Measurements from ENCODE around the gene HSD11B2.

The HSD11B2 gene

DNA sequence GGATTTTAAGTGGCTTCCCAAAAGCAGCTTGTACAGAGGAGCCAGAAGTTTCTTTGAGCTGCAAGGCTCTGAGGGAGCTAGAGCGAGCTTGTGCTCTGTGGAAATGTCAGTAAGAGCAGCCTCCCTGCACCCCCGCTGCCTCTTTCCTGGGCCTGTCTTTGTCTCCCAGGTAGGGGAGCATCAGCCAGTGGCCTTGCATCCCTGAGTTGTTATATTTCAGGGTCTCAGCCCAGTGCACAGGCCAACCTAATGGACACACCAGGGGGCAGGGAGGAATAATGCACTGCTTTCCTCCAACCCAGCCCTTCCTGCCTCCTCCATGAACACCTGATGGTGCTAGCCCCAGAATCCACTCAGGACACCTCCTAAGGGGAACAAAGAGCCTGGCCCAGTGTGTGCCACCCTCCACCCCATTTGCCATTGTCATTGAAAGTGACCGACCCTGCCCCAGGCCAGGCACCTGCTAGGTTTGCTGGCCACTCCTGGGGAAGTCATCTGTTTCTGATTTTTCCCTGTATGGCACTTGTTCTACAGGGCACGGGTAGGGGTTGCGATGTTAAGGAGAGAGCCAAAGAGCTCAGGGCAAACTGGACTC is 44.0 kb upstream of the HSD11B2 start:
- no peak for TF ChIP-seq EZH2phosphoT487 (IDR thresholded peaks at IDR 0.05; ENCODE audit: borderline replicate concordance, low read length)
- TF ChIP-seq, protein P1, sequence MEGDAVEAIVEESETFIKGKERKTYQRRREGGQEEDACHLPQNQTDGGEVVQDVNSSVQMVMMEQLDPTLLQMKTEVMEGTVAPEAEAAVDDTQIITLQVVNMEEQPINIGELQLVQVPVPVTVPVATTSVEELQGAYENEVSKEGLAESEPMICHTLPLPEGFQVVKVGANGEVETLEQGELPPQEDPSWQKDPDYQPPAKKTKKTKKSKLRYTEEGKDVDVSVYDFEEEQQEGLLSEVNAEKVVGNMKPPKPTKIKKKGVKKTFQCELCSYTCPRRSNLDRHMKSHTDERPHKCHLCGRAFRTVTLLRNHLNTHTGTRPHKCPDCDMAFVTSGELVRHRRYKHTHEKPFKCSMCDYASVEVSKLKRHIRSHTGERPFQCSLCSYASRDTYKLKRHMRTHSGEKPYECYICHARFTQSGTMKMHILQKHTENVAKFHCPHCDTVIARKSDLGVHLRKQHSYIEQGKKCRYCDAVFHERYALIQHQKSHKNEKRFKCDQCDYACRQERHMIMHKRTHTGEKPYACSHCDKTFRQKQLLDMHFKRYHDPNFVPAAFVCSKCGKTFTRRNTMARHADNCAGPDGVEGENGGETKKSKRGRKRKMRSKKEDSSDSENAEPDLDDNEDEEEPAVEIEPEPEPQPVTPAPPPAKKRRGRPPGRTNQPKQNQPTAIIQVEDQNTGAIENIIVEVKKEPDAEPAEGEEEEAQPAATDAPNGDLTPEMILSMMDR (IDR thresholded peaks at IDR 0.05; ENCODE audit: low read depth, low read length, poor library complexity, severe bottlenecking): no peak
- H3K4me1 ChIP-seq (ENCODE audit: control insufficient read depth, low read length): no peaks in the 10 kb centered on the region
- no peaks in the 10 kb centered on the region for H3K36me3 ChIP-seq (ENCODE audit: control insufficient read depth, low read length)
- H3K9me3 ChIP-seq (ENCODE audit: control insufficient read depth, insufficient read depth, low read length): no peaks in the 10 kb centered on the region
- H3K4me2 ChIP-seq (ENCODE audit: low read length): no peak overlapping the region
- H3K4me3 ChIP-seq (ENCODE audit: low read length): no peak overlapping the region
- peaks cover 13% of the 10 kb centered on the region for H3K27me3 ChIP-seq (ENCODE audit: control insufficient read depth, low read length)
- H3K27ac ChIP-seq (ENCODE audit: low read depth, low read length): no peak overlapping the region
- H3K79me2 ChIP-seq (ENCODE audit: control insufficient read depth, low read length): no peaks in the 10 kb centered on the region
- H4K20me1 ChIP-seq (ENCODE audit: control insufficient read depth, insufficient read depth, low read depth, low read length): no peaks in the 10 kb centered on the region
- H3K9me2 ChIP-seq (replicated peaks; ENCODE audit: control insufficient read depth, low read length): no peaks in the 10 kb centered on the region
- H3F3A ChIP-seq (ENCODE audit: control insufficient read depth, insufficient read depth): no peaks in the 10 kb centered on the region

DNA sequence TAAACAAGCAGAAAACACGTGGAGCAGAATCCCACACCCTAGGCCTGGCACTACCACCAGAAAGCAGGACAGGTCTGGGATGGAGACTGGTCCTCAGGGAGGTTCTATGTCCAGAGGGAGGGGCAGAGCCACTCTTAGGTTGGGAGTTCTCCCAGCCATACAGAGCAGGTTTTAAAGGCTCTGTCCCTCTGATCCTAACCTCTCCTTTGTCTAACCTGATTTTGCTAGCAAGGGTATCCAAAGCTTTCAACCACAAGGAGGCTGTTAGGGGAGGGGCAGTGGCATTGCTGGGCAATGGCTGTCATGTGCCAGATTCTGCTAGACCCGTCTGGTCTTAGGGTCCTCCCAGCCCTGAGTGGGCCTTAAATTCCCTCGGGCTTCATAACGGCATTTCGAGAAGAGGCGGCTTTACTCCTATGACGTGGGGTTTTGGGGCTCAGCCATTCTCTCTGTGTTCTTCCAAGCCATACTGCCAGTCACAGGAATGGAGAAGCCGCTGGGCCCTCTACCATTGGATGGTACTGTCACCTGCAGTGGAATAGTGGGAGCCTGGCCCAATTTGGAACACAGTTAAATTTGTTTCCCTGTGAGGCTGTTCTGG is 43.3 kb upstream of the HSD11B2 start:
- Histone ChIP-seq H3K27ac (ENCODE audit: low read depth, low read length) (no peak overlapping the region), H3K27me3 (ENCODE audit: control insufficient read depth, low read length) (peaks cover 13% of the 10 kb centered on the region), H3F3A (ENCODE audit: control insufficient read depth, insufficient read depth) (no peaks in the 10 kb centered on the region), H4K20me1 (ENCODE audit: control insufficient read depth, insufficient read depth, low read depth, low read length) (no peaks in the 10 kb centered on the region), H3K36me3 (ENCODE audit: control insufficient read depth, low read length) (no peaks in the 10 kb centered on the region), H3K4me3 (ENCODE audit: low read length) (no peak overlapping the region), H3K9me3 (ENCODE audit: control insufficient read depth, insufficient read depth, low read length) (no peaks in the 10 kb centered on the region), H3K79me2 (ENCODE audit: control insufficient read depth, low read length) (no peaks in the 10 kb centered on the region), H3K4me1 (ENCODE audit: control insufficient read depth, low read length) (no peaks in the 10 kb centered on the region), H3K9me2 (replicated peaks; ENCODE audit: control insufficient read depth, low read length) (no peaks in the 10 kb centered on the region), H3K4me2 (ENCODE audit: low read length) (no peak overlapping the region)
- TF ChIP-seq, protein P1 (IDR thresholded peaks at IDR 0.05; ENCODE audit: low read depth, low read length, poor library complexity, severe bottlenecking): no peak
- TF ChIP-seq EZH2phosphoT487 (IDR thresholded peaks at IDR 0.05; ENCODE audit: borderline replicate concordance, low read length): no peak

DNA sequence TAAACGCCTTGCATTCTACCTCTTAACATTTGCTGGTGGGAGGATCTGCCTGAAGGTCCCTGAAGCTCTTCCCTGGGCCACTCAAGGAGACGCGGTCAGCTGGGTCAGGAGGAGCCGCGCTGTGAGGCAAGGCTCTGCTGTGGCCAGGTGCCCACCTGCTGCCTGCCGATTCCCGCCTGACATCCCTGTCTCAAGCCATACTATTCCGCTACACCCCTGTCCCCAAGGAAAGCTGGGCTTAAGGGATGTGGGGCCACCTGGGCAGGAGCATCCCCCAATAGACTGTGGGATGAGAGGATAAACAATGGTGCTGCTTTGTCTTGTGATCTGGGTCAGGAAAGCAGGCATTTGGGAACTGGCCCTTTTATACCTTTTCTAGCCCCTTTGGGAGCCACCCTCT is 42.7 kb upstream of the HSD11B2 start:
- Histone ChIP-seq H3K27me3 (ENCODE audit: control insufficient read depth, low read length) (peaks cover 13% of the 10 kb centered on the region), H3K4me2 (ENCODE audit: low read length) (no peak overlapping the region), H4K20me1 (ENCODE audit: control insufficient read depth, insufficient read depth, low read depth, low read length) (no peaks in the 10 kb centered on the region), H3K9me2 (replicated peaks; ENCODE audit: control insufficient read depth, low read length) (no peaks in the 10 kb centered on the region), H3K9me3 (ENCODE audit: control insufficient read depth, insufficient read depth, low read length) (no peaks in the 10 kb centered on the region), H3K27ac (ENCODE audit: low read depth, low read length) (no peak overlapping the region), H3K4me3 (ENCODE audit: low read length) (no peak overlapping the region), H3K36me3 (ENCODE audit: control insufficient read depth, low read length) (no peaks in the 10 kb centered on the region), H3K79me2 (ENCODE audit: control insufficient read depth, low read length) (no peaks in the 10 kb centered on the region), H3F3A (ENCODE audit: control insufficient read depth, insufficient read depth) (no peaks in the 10 kb centered on the region), H3K4me1 (ENCODE audit: control insufficient read depth, low read length) (no peaks in the 10 kb centered on the region)
- TF ChIP-seq, protein P1 (IDR thresholded peaks at IDR 0.05; ENCODE audit: low read depth, low read length, poor library complexity, severe bottlenecking): no peak
- TF ChIP-seq EZH2phosphoT487 (IDR thresholded peaks at IDR 0.05; ENCODE audit: borderline replicate concordance, low read length): no peak

Measured in DOHH2 (cell line).